ENCODE data around the gene MARCKS. TPM values are rescaled to one million over a fixed set of nuclear protein-coding genes. Genes with fewer than 3 reads are reported as not detected.

The MARCKS gene
- total and polyA plus RNA-seq, 2 of the 13 experiments (the other 11 are each of a cell fraction or from before 2014, with no cell fraction given), result 30.5 to 39.5 TPM

DNA sequence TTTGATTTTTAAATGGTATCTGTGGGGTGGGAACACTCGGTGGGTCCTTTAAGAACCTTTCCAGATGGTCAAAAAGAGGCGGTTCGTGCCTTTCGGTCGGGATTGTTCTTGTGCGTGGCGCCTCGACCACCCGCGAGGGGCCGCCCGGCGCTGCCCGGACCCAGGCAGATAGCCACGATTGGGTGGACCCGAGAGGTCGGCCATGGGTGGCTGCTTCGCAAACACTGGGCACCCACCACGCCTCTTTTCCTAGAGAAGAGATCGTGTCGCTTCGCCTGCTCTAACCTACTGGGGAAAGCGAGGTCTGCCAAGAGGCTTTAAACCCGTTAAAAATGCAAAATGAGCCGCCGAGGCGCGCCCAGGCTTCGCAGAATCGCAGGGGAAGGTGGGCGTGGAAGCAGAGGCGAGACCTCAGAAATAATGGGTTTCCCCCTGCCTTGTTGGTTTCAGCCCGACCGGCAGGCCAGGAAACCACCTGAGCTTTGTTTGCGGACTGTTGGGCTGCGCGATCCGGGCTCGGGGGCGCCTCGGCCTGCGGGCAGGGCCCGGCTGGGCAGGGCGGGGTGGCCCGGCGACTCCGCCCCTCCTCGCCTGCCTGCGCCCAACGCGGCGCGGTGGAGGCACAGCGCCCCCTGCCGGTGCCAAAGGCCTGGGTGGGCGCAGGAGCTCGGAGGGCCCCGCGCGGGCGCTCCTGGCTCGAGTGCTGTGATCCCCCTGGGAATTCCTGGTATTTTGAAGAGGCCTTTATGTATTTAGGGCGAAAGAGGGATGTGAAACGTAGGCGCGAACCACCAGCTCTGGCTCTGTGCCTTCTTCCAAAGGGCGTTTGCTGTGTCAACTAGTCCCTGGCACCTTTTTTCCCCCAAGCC is 1.6 kb downstream of the MARCKS start (continued):
- no peak; the same call in 1 of the 2 replicates for TF ChIP-seq HOXA9 (CRISPR knock-in tag; IDR thresholded peaks at IDR 0.05; ENCODE audit: borderline replicate concordance)
- TF ChIP-seq, protein P1, sequence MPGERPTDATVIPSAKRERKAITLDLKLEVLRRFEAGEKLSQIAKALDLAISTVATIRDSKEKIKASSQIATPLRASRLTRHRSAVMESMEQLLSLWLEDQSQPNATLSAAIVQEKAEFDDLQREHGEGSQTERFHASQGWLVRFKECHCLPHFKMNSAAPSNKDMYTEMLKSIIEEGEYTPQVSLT (CRISPR knock-in tag; IDR thresholded peaks at IDR 0.05; ENCODE audit: borderline replicate concordance, low read depth), result no peak
- TF ChIP-seq SATB2 (CRISPR knock-in tag; IDR thresholded peaks at IDR 0.05), result no peak
- peak; percentile 82 for TF ChIP-seq SKI (IDR thresholded peaks at IDR 0.05; ENCODE audit: partially characterized antibody)
- no peak for TF ChIP-seq MTF2 (CRISPR knock-in tag; IDR thresholded peaks at IDR 0.05; ENCODE audit: borderline replicate concordance)
- TF ChIP-seq, protein P2, sequence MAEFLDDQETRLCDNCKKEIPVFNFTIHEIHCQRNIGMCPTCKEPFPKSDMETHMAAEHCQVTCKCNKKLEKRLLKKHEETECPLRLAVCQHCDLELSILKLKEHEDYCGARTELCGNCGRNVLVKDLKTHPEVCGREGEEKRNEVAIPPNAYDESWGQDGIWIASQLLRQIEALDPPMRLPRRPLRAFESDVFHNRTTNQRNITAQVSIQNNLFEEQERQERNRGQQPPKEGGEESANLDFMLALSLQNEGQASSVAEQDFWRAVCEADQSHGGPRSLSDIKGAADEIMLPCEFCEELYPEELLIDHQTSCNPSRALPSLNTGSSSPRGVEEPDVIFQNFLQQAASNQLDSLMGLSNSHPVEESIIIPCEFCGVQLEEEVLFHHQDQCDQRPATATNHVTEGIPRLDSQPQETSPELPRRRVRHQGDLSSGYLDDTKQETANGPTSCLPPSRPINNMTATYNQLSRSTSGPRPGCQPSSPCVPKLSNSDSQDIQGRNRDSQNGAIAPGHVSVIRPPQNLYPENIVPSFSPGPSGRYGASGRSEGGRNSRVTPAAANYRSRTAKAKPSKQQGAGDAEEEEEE (CRISPR knock-in tag; IDR thresholded peaks at IDR 0.05; ENCODE audit: borderline replicate concordance), result no peak
- TF ChIP-seq, protein P3, sequence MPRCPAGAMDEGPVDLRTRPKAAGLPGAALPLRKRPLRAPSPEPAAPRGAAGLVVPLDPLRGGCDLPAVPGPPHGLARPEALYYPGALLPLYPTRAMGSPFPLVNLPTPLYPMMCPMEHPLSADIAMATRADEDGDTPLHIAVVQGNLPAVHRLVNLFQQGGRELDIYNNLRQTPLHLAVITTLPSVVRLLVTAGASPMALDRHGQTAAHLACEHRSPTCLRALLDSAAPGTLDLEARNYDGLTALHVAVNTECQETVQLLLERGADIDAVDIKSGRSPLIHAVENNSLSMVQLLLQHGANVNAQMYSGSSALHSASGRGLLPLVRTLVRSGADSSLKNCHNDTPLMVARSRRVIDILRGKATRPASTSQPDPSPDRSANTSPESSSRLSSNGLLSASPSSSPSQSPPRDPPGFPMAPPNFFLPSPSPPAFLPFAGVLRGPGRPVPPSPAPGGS (CRISPR knock-in tag; IDR thresholded peaks at IDR 0.05), result peak; percentile 59; the same call in 1 of the 2 replicates
- TF ChIP-seq, protein P4, sequence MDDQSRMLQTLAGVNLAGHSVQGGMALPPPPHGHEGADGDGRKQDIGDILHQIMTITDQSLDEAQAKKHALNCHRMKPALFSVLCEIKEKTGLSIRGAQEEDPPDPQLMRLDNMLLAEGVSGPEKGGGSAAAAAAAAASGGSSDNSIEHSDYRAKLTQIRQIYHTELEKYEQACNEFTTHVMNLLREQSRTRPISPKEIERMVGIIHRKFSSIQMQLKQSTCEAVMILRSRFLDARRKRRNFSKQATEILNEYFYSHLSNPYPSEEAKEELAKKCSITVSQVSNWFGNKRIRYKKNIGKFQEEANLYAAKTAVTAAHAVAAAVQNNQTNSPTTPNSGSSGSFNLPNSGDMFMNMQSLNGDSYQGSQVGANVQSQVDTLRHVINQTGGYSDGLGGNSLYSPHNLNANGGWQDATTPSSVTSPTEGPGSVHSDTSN (CRISPR knock-in tag; IDR thresholded peaks at IDR 0.05; ENCODE audit: borderline replicate concordance), result no peak
- no peak; the same call in 1 of the 2 replicates for TF ChIP-seq RNF2 (conservative IDR thresholded peaks at IDR 0.05; ENCODE audit: low read depth)
- TF ChIP-seq, protein P5, sequence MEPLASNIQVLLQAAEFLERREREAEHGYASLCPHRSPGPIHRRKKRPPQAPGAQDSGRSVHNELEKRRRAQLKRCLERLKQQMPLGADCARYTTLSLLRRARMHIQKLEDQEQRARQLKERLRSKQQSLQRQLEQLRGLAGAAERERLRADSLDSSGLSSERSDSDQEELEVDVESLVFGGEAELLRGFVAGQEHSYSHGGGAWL (CRISPR knock-in tag; IDR thresholded peaks at IDR 0.05), result peak; percentile 2; the same call in 1 of the 2 replicates
- TF ChIP-seq ZNF776 (CRISPR knock-in tag; IDR thresholded peaks at IDR 0.05), result no peak
- no peak for TF ChIP-seq KMT2B (CRISPR knock-in tag; IDR thresholded peaks at IDR 0.05)
- peak; percentile 35; the same call in 1 of the 2 replicates for TF ChIP-seq GATAD1 (CRISPR knock-in tag; IDR thresholded peaks at IDR 0.05)
- TF ChIP-seq ELF3 (CRISPR knock-in tag; IDR thresholded peaks at IDR 0.05), result peak; percentile 55; the same call in 1 of the 2 replicates
- TF ChIP-seq ISL2 (CRISPR knock-in tag; IDR thresholded peaks at IDR 0.05), result no peak
- no peak; the same call in 1 of the 2 replicates for TF ChIP-seq TSC22D2 (CRISPR knock-in tag; IDR thresholded peaks at IDR 0.05; ENCODE audit: borderline replicate concordance)
- peak; percentile 30; the same call in 1 of the 2 replicates for TF ChIP-seq CBFB (CRISPR knock-in tag; IDR thresholded peaks at IDR 0.05)
- 0 out of 2 replicates have a peak, but pooled peaks have one; percentile 20 for TF ChIP-seq ZNF713 (CRISPR knock-in tag; IDR thresholded peaks at IDR 0.05)
- TF ChIP-seq ZNF30 (CRISPR knock-in tag; IDR thresholded peaks at IDR 0.05), result no peak
- TF ChIP-seq, protein P6, sequence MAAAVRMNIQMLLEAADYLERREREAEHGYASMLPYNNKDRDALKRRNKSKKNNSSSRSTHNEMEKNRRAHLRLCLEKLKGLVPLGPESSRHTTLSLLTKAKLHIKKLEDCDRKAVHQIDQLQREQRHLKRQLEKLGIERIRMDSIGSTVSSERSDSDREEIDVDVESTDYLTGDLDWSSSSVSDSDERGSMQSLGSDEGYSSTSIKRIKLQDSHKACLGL (CRISPR knock-in tag; IDR thresholded peaks at IDR 0.05), result no peak
- no peak for TF ChIP-seq CENPX (CRISPR knock-in tag; IDR thresholded peaks at IDR 0.05)
- TF ChIP-seq, protein P7, sequence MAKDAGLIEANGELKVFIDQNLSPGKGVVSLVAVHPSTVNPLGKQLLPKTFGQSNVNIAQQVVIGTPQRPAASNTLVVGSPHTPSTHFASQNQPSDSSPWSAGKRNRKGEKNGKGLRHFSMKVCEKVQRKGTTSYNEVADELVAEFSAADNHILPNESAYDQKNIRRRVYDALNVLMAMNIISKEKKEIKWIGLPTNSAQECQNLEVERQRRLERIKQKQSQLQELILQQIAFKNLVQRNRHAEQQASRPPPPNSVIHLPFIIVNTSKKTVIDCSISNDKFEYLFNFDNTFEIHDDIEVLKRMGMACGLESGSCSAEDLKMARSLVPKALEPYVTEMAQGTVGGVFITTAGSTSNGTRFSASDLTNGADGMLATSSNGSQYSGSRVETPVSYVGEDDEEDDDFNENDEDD (CRISPR knock-in tag; IDR thresholded peaks at IDR 0.05; ENCODE audit: borderline replicate concordance), result peak; percentile 62; the same call in 1 of the 2 replicates
- TF ChIP-seq ZSCAN30 (CRISPR knock-in tag; IDR thresholded peaks at IDR 0.05), result no peak
